Neural crest cell (in vitro differentiated cells): Measurements from ENCODE around the gene CHTF18. TPM values are rescaled to one million over a fixed set of nuclear protein-coding genes. Genes with fewer than 3 reads are reported as not detected.

Experiments used
- DNase-seq: peaks from one replicate; pipeline ENCODE4 v3.0.0; 2021; ENCODE audit warnings: low read depth, mixed read lengths, low spot score
- H3K27ac Mint-ChIP-seq: one replicate; pipeline ENCODE4 v1.8.0; 2021; ENCODE audit warnings: mild to moderate bottlenecking, mixed read lengths; ENCODE audit not compliant: unreplicated experiment
- H3K27me3 Mint-ChIP-seq: 2 replicates; pipeline ENCODE4 v1.8.0; 2021; ENCODE audit warnings: low read depth, mild to moderate bottlenecking, mixed read lengths
- H3K36me3 Mint-ChIP-seq: 2 replicates; pipeline ENCODE4 v1.8.0; 2021; ENCODE audit warnings: low read depth, mild to moderate bottlenecking, mixed read lengths
- H3K4me1 Mint-ChIP-seq: 2 replicates; pipeline ENCODE4 v1.8.0; 2021; ENCODE audit warnings: mixed read lengths
- H3K4me3 Mint-ChIP-seq: one replicate; pipeline ENCODE4 v1.8.0; 2021; ENCODE audit warnings: mild to moderate bottlenecking, mixed read lengths
- H3K9me3 Mint-ChIP-seq: 2 replicates; pipeline ENCODE4 v1.8.0; 2021; ENCODE audit warnings: mixed read lengths
- CTCF ChIP-seq: fragments of 200-600 bp; sonication (generic); conservative IDR thresholded peaks from 2 replicates; pipeline ENCODE4 v1.5.0; 2021; ENCODE audit warnings: antibody characterized with exemption, mild to moderate bottlenecking
- total RNA-seq: library from RNA; stranded (reverse); gene quantifications from 2 replicates; pipeline ENCODE4 v1.2.1, GENCODE V29; 2021

Gene CHTF18
- total RNA-seq, 1 donor from 2014 or later: 169 TPM

GRCh38 chr16:830871-831570, 42.6 kb downstream of the CHTF18 start:
- Mint-ChIP-seq H3K4me3 (no peak overlapping the region), H3K4me1 (no peaks in the 10 kb centered on the region), H3K27ac (no peak overlapping the region), H3K9me3 (no peaks in the 10 kb centered on the region), H3K27me3 (peaks cover 12% of the 10 kb centered on the region), H3K36me3 (no peaks in the 10 kb centered on the region)
- DNase-seq: no peak
- no peak for TF ChIP-seq CTCF

- no peak overlapping the region for H3K4me3 Mint-ChIP-seq
- no peak overlapping the region for H3K27ac Mint-ChIP-seq
- peaks cover 4% of the 10 kb centered on the region for H3K36me3 Mint-ChIP-seq
- H3K9me3 Mint-ChIP-seq: peaks cover 3% of the 10 kb centered on the region
- DNase-seq: no peak
- TF ChIP-seq CTCF: no peak
- H3K27me3 Mint-ChIP-seq: peaks cover 11% of the 10 kb centered on the region
- H3K4me1 Mint-ChIP-seq: no peaks in the 10 kb centered on the region
Measured at GRCh38 chr16:831571-832413, 43.4 kb downstream of the CHTF18 start.

DNA sequence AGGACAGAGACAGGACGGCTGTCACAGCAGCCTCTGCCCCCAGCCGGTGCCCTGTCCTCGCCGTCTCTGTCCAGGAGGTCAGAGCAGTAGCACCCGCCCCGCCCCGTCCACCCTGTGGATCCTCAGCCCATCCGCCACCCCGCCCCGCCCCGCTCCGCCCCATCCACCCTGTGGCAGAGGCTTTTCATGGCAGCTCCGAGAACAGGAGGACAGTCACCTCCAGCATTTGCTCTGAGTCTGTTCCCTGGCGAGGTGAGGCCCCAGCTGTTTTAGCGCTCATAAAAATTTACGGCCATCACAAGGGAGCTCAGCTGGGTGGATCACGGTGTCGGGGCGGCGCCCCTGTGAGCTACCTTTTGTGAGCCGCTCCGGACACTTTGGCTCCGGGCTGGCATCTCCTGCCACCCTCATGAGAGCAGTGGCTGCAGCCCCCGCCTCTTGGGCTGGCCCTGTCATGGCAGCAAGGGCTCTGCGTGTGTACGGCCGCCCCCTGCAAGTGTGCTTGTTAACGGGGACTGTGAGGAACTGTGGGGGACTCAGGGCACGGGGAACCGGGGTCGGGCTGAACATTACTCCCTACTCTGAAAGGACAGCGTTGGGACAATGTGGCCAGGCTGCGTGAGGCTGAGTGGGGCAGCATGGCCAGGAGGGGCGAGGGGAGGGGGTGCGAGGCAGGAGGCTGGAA, 44.4 kb downstream of the CHTF18 start:
- Mint-ChIP-seq H3K36me3 (peaks cover 4% of the 10 kb centered on the region), H3K27me3 (peaks cover 9% of the 10 kb centered on the region), H3K4me1 (no peaks in the 10 kb centered on the region), H3K27ac (no peak overlapping the region), H3K9me3 (peaks cover 3% of the 10 kb centered on the region), H3K4me3 (no peak overlapping the region)
- no peak for TF ChIP-seq CTCF
- no peak for DNase-seq

- Mint-ChIP-seq H3K4me1 (no peaks in the 10 kb centered on the region), H3K9me3 (peaks cover 3% of the 10 kb centered on the region), H3K36me3 (peaks cover 4% of the 10 kb centered on the region), H3K27ac (no peak overlapping the region), H3K27me3 (peaks cover 9% of the 10 kb centered on the region), H3K4me3 (no peak overlapping the region)
- no peak for DNase-seq
- TF ChIP-seq CTCF: no peak
Measured at GRCh38 chr16:833411-833810, 45.0 kb downstream of the CHTF18 start.

GRCh38 chr16:835373-835772, 47.0 kb downstream of the CHTF18 start:
- Mint-ChIP-seq H3K9me3 (peaks cover 3% of the 10 kb centered on the region), H3K4me3 (no peak overlapping the region), H3K27ac (no peak overlapping the region), H3K27me3 (peaks cover 4% of the 10 kb centered on the region), H3K36me3 (peaks cover 4% of the 10 kb centered on the region), H3K4me1 (no peaks in the 10 kb centered on the region)
- DNase-seq: no peak
- TF ChIP-seq CTCF: no peak
